Neural cell (in vitro differentiated cells): ENCODE measurements around the gene ARMH3. TPM values are rescaled to one million over a fixed set of nuclear protein-coding genes. Genes with fewer than 3 reads are reported as not detected.

ENCODE experiments used
- H2AFZ ChIP-seq: fragments of 200-600, 300-800 bp; sonication (generic), shearing (Covaris generic); 2 replicates; pipeline ENCODE4 v1.6.0; 2014; ENCODE audit warnings: low read depth, mild to moderate bottlenecking, antibody characterized with exemption, low read length, moderate library complexity
- H3F3A ChIP-seq: fragments of 200-600 bp; shearing (Covaris generic); 2 replicates; pipeline ENCODE4 v1.6.1; 2016; ENCODE audit warnings: mild to moderate bottlenecking, moderate library complexity, mixed read lengths, antibody characterized with exemption, low read length; ENCODE audit not compliant: insufficient read depth, poor library complexity, severe bottlenecking
- H3K27ac ChIP-seq: fragments of 200-600, 300-800 bp; sonication (generic), shearing (Covaris generic); 2 replicates; pipeline ENCODE4 v1.5.1; 2014; ENCODE audit warnings: mild to moderate bottlenecking, low read length, moderate library complexity
- H3K27me3 ChIP-seq: fragments of 300-800, 200-600 bp; sonication (generic), shearing (Covaris generic); 2 replicates; pipeline ENCODE4 v1.6.0; 2014; ENCODE audit warnings: mild to moderate bottlenecking, low read depth, low read length, moderate library complexity; ENCODE audit not compliant: insufficient read depth
- H3K36me3 ChIP-seq: fragments of 300-800, 200-600 bp; sonication (generic), shearing (Covaris generic); 2 replicates; pipeline ENCODE4 v1.5.1; 2014; ENCODE audit warnings: mild to moderate bottlenecking, antibody characterized with exemption, low read length, moderate library complexity; ENCODE audit not compliant: insufficient read depth
- H3K4me2 ChIP-seq: fragments of 300-800, 200-600 bp; sonication (generic), shearing (Covaris generic); 2 replicates; pipeline ENCODE4 v1.6.0; 2014; ENCODE audit warnings: mild to moderate bottlenecking, low read length
- H3K4me3 ChIP-seq: fragments of 300-800, 200-600 bp; sonication (generic), shearing (Covaris generic); 2 replicates; pipeline ENCODE4 v1.5.1; 2014; ENCODE audit warnings: mild to moderate bottlenecking, low read length, moderate library complexity
- H3K79me2 ChIP-seq: fragments of 200-600 bp; shearing (Covaris generic); replicated peaks from 2 replicates; pipeline ENCODE4 v1.6.0; 2014; ENCODE audit warnings: mild to moderate bottlenecking, low read length, moderate library complexity; ENCODE audit not compliant: insufficient read depth
- H3K9ac ChIP-seq: fragments of 300-800, 200-600 bp; sonication (generic), shearing (Covaris generic); 2 replicates; pipeline ENCODE4 v1.6.1; 2016; ENCODE audit warnings: mild to moderate bottlenecking, low read length, mixed read lengths
- H3K9me2 ChIP-seq: fragments of 200-600 bp; shearing (Covaris generic); 2 replicates; pipeline ENCODE4 v1.6.1; 2016; ENCODE audit warnings: mild to moderate bottlenecking, low read length, mixed read lengths; ENCODE audit not compliant: insufficient read depth
- H3K9me3 ChIP-seq: fragments of 200-600, 300-800 bp; sonication (generic), shearing (Covaris generic); 2 replicates; pipeline ENCODE4 v1.6.1; 2016; ENCODE audit warnings: mild to moderate bottlenecking, mixed run types, low read length, moderate library complexity, mixed read lengths
- H4K20me1 ChIP-seq: fragments of 200-600 bp; shearing (Covaris generic); 2 replicates; pipeline ENCODE4 v1.6.1; 2016; ENCODE audit warnings: mild to moderate bottlenecking, mixed run types; ENCODE audit not compliant: insufficient read depth
- EP300 ChIP-seq: fragments of 450-650 bp; conservative IDR thresholded peaks from 2 replicates; pipeline ENCODE4 v1.6.1; 2014; ENCODE audit warnings: antibody characterized with exemption, mild to moderate bottlenecking, moderate library complexity; ENCODE audit not compliant: poor library complexity, severe bottlenecking
- EZH2 ChIP-seq: fragments of 200-600, 300-800 bp; shearing (Covaris generic), sonication (generic); IDR thresholded peaks from 2 replicates; pipeline ENCODE4 v1.6.1; 2014; ENCODE audit warnings: antibody characterized with exemption, low read length, borderline replicate concordance, mild to moderate bottlenecking; ENCODE audit not compliant: insufficient read depth, poor library complexity, severe bottlenecking
- MXI1 ChIP-seq: fragments of 450-650 bp; conservative IDR thresholded peaks from 2 replicates; pipeline ENCODE4 v1.6.1; 2014; ENCODE audit warnings: antibody characterized with exemption, mild to moderate bottlenecking; ENCODE audit not compliant: poor library complexity, severe bottlenecking
- POLR2AphosphoS5 ChIP-seq: IDR thresholded peaks from 2 replicates; pipeline ENCODE4 v1.6.1; 2012
- RAD21 ChIP-seq: fragments of 450-650 bp; conservative IDR thresholded peaks from 2 replicates; pipeline ENCODE4 v1.6.1; 2014; ENCODE audit warnings: antibody characterized with exemption, mild to moderate bottlenecking, moderate library complexity
- SMC3 ChIP-seq: fragments of 450-650 bp; conservative IDR thresholded peaks from 2 replicates; pipeline ENCODE4 v1.6.1; 2014; ENCODE audit warnings: antibody characterized with exemption, mild to moderate bottlenecking, moderate library complexity; ENCODE audit not compliant: poor library complexity
- TAF1 ChIP-seq: IDR thresholded peaks from 2 replicates; pipeline ENCODE4 v1.6.1; 2012; ENCODE audit warnings: low read depth
- polyA plus RNA-seq: library from polyadenylated mRNA; depleted of rRNA; stranded (reverse); fragments of >200 nt; gene quantifications from 2 replicates; pipeline ENCODE4 v1.2.3, GENCODE V29; 2014
- TF ChIP-seq, protein P1 (sequence below): fragments of 450-650 bp; IDR thresholded peaks from 2 replicates; pipeline ENCODE4 v1.5.1; 2014; ENCODE audit warnings: antibody characterized with exemption, mild to moderate bottlenecking, moderate library complexity; ENCODE audit not compliant: poor library complexity, severe bottlenecking
- TF ChIP-seq, protein P2 (sequence below): IDR thresholded peaks from 2 replicates; pipeline ENCODE4 v1.6.1; 2012; ENCODE audit warnings: borderline replicate concordance

ARMH3 gene
- polyA plus RNA-seq, 1 donor from 2014 or later = 13.4 TPM

DNA sequence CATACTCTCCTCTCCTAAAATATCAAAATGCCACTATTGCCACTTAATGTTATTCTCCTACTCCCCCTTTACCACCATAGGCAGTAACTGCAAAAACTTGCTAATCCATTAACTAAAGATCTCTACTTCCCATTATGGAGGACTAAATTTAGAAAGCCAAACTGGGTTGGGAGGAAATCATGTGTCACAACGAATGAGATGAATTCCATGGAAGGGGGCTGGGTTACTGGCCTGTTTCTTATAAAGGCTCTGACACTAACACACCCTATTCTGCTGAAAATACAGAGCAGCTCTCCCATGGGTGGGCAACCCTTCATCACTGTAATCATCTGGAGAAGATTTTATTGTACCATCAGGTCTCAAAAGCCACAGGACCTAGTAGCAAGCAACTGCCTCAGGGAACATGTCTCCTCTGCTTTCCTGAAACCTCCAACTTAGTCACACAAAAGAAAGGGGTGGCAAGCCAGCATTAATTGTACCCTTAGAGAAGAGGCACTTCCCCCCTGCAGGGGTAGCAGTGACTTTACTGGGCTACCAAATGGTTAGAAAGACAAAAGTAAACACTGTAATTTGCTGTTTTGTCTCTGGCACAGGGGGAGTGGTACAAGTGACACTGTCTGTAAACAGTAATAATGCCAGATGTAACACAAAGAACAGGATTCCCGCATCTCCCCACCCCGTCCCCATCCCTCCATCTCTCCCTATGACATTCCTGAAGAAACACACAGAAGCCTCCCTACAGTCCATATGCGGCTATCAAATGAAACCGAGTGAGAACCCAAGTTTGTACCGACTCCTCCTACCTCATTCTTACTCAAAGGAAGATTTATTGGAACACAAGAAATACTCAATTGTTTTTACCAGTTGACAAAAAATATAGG is 81.6 kb downstream of the ARMH3 start:
- no peaks in the 10 kb centered on the region for H3K9me3 ChIP-seq
- H3K79me2 ChIP-seq = no peaks in the 10 kb centered on the region
- H3K9me2 ChIP-seq = no peaks in the 10 kb centered on the region
- H4K20me1 ChIP-seq = no peaks in the 10 kb centered on the region
- H3K4me3 ChIP-seq = no peak overlapping the region
- no peak overlapping the region for H2AFZ ChIP-seq
- TF ChIP-seq RAD21 (no peak), TAF1 (no peak), SMC3 (no peak), POLR2AphosphoS5 (no peak), EP300 (no peak), MXI1 (no peak), EZH2 (no peak)
- TF ChIP-seq, protein P1, sequence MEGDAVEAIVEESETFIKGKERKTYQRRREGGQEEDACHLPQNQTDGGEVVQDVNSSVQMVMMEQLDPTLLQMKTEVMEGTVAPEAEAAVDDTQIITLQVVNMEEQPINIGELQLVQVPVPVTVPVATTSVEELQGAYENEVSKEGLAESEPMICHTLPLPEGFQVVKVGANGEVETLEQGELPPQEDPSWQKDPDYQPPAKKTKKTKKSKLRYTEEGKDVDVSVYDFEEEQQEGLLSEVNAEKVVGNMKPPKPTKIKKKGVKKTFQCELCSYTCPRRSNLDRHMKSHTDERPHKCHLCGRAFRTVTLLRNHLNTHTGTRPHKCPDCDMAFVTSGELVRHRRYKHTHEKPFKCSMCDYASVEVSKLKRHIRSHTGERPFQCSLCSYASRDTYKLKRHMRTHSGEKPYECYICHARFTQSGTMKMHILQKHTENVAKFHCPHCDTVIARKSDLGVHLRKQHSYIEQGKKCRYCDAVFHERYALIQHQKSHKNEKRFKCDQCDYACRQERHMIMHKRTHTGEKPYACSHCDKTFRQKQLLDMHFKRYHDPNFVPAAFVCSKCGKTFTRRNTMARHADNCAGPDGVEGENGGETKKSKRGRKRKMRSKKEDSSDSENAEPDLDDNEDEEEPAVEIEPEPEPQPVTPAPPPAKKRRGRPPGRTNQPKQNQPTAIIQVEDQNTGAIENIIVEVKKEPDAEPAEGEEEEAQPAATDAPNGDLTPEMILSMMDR = no peak
- TF ChIP-seq, protein P2, sequence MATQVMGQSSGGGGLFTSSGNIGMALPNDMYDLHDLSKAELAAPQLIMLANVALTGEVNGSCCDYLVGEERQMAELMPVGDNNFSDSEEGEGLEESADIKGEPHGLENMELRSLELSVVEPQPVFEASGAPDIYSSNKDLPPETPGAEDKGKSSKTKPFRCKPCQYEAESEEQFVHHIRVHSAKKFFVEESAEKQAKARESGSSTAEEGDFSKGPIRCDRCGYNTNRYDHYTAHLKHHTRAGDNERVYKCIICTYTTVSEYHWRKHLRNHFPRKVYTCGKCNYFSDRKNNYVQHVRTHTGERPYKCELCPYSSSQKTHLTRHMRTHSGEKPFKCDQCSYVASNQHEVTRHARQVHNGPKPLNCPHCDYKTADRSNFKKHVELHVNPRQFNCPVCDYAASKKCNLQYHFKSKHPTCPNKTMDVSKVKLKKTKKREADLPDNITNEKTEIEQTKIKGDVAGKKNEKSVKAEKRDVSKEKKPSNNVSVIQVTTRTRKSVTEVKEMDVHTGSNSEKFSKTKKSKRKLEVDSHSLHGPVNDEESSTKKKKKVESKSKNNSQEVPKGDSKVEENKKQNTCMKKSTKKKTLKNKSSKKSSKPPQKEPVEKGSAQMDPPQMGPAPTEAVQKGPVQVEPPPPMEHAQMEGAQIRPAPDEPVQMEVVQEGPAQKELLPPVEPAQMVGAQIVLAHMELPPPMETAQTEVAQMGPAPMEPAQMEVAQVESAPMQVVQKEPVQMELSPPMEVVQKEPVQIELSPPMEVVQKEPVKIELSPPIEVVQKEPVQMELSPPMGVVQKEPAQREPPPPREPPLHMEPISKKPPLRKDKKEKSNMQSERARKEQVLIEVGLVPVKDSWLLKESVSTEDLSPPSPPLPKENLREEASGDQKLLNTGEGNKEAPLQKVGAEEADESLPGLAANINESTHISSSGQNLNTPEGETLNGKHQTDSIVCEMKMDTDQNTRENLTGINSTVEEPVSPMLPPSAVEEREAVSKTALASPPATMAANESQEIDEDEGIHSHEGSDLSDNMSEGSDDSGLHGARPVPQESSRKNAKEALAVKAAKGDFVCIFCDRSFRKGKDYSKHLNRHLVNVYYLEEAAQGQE = no peak
- H3F3A ChIP-seq = no peaks in the 10 kb centered on the region
- H3K27ac ChIP-seq = no peak overlapping the region
- no peak overlapping the region for H3K9ac ChIP-seq
- H3K27me3 ChIP-seq = no peaks in the 10 kb centered on the region
- no peak overlapping the region for H3K4me2 ChIP-seq
- no peaks in the 10 kb centered on the region for H3K36me3 ChIP-seq

DNA sequence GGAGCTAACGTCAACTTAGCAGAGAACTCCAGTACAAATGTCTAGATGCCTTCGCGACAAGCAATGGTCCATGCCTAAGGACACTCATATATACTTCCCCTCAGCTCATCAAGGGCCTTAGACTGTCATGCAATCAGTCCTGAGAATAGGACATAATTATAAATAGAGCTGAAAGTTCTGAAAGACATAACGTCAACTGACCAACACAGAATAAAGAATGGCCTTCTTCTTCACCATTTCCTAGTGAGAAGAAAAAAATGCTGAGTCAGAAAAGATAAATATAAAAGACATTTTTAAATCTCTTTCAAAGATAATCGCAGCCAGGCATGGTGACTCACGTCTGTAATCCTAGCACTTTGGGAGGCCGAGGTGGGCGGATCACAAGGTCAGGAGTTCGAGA is 83.2 kb downstream of the ARMH3 start:
- TF ChIP-seq, protein P1 = no peak
- TF ChIP-seq SMC3 (no peak), EP300 (no peak), POLR2AphosphoS5 (no peak), TAF1 (no peak), MXI1 (no peak), EZH2 (no peak), RAD21 (no peak)
- TF ChIP-seq, protein P2 = no peak
- H2AFZ ChIP-seq = no peak overlapping the region
- no peak overlapping the region for H3K27ac ChIP-seq
- no peaks in the 10 kb centered on the region for H3K36me3 ChIP-seq
- H3F3A ChIP-seq = no peaks in the 10 kb centered on the region
- H3K4me2 ChIP-seq = no peak overlapping the region
- no peak overlapping the region for H3K9ac ChIP-seq
- H3K4me3 ChIP-seq = no peak overlapping the region
- no peaks in the 10 kb centered on the region for H3K79me2 ChIP-seq
- no peaks in the 10 kb centered on the region for H4K20me1 ChIP-seq
- H3K9me3 ChIP-seq = no peaks in the 10 kb centered on the region
- H3K27me3 ChIP-seq = no peaks in the 10 kb centered on the region
- no peaks in the 10 kb centered on the region for H3K9me2 ChIP-seq
